Caco-2 (cell line): ENCODE results near the gene REELD1. TPM values are rescaled to one million over a fixed set of nuclear protein-coding genes. Genes with fewer than 3 reads are reported as not detected.

Experiments used
- BruUV-seq: library from RNA; stranded (reverse); fragments of 400-500 nt; replicated peaks from 2 replicates; lab custom pipeline; 2021; lab: Mats Ljungman, UMichigan
- CTCF ChIA-PET: fragments of 300-600 bp; sonication (Branson Sonifier 250); formaldehyde crosslinking; loops from one replicate; lab custom pipeline; 2022; ENCODE audit warnings: antibody characterized with exemption; lab: Charles Lee
- POLR2A ChIA-PET: fragments of 300-600 bp; sonication (Branson Sonifier 250); formaldehyde crosslinking; loops from one replicate; lab custom pipeline; 2022; ENCODE audit warnings: antibody characterized with exemption; lab: Charles Lee
- DNase-seq, 2 experiments: peaks; one replicate each; pipeline versions ENCODE4 v3.0.0 to v3.0.0-alpha.2; 2020 to 2022
- H3K27me3 ChIP-seq: replicated peaks from 2 replicates; pipeline ENCODE4 v1.6.0; 2011; ENCODE audit warnings: low read length; ENCODE audit not compliant: control insufficient read depth, insufficient read depth
- H3K36me3 ChIP-seq: 2 replicates; pipeline ENCODE4 v1.5.1; 2011; ENCODE audit warnings: low read length; ENCODE audit not compliant: control insufficient read depth, insufficient read depth
- H3K4me1 ChIP-seq: fragments of 250-450 bp; sonication (Bioruptor Pico); 2 replicates; pipeline ENCODE4 v1.5.1; 2020; ENCODE audit warnings: mild to moderate bottlenecking
- H3K4me3 ChIP-seq: 2 replicates; pipeline ENCODE4 v1.5.1; 2011; ENCODE audit warnings: low read depth, mild to moderate bottlenecking, control low read depth, low read length
- H3K9me3 ChIP-seq: fragments of 250-450 bp; sonication (Bioruptor Pico); 2 replicates; pipeline ENCODE4 v1.5.1; 2020; ENCODE audit warnings: mild to moderate bottlenecking, moderate library complexity
- H3K27ac Mint-ChIP-seq: one replicate; pipeline ENCODE4 v1.8.0; 2022; ENCODE audit warnings: mixed read lengths; ENCODE audit not compliant: unreplicated experiment
- H3K27me3 Mint-ChIP-seq: one replicate; pipeline ENCODE4 v1.8.0; 2022; ENCODE audit warnings: mixed read lengths; ENCODE audit not compliant: insufficient read depth, unreplicated experiment
- H3K36me3 Mint-ChIP-seq: one replicate; pipeline ENCODE4 v1.8.0; 2022; ENCODE audit warnings: mild to moderate bottlenecking, mixed read lengths; ENCODE audit not compliant: insufficient read depth, unreplicated experiment
- H3K4me1 Mint-ChIP-seq: one replicate; pipeline ENCODE4 v1.8.0; 2022; ENCODE audit warnings: low read depth, mixed read lengths; ENCODE audit not compliant: unreplicated experiment
- H3K4me3 Mint-ChIP-seq: one replicate; pipeline ENCODE4 v1.8.0; 2022; ENCODE audit warnings: mild to moderate bottlenecking, moderate library complexity, mixed read lengths; ENCODE audit not compliant: unreplicated experiment
- H3K9me3 Mint-ChIP-seq: one replicate; pipeline ENCODE4 v1.8.0; 2022; ENCODE audit warnings: mixed read lengths; ENCODE audit not compliant: unreplicated experiment
- intact Hi-C: fragments of 100-400 bp; cut with micrococcal nuclease; formaldehyde crosslinking; loops from one replicate; pipeline ENCODE4 v1.10.0; 2022; ENCODE audit not compliant: unreplicated experiment
- total RNA-seq: library from RNA; stranded (reverse); gene quantifications from 2 replicates; pipeline ENCODE4 v1.2.3, GENCODE V29; 2022
- TF ChIP-seq, protein P1 (sequence below), 2 experiments: fragments of 200-600 bp in 1 of 2; IDR thresholded peaks; 1 replicate in 1 of 2; 2 replicates in 1 of 2; pipeline versions ENCODE4 v1.5.1 to v1.8.0; 2011 to 2022; ENCODE audit warnings: antibody characterized with exemption in 1 of 2, control low read depth in 1 of 2, inconsistent platforms in 1 of 2, low read depth in 1 of 2, low read length in 1 of 2, mild to moderate bottlenecking in 1 of 2, moderate library complexity in 1 of 2; ENCODE audit not compliant: insufficient read depth in 1 of 2, severe bottlenecking in 1 of 2, unreplicated experiment in 1 of 2

Gene REELD1
- total RNA-seq, 1 experiment from 2014 or later = not detected

GRCh38 chr4:146278986-146279385, 64.6 kb downstream of the REELD1 start:
- intact Hi-C loops = no loop called here
- no peak overlapping the region for H3K4me3 Mint-ChIP-seq
- H3K36me3 Mint-ChIP-seq = no peaks in the 10 kb centered on the region

More at GRCh38 chr4:146278986-146279385, 64.6 kb downstream of the REELD1 start:
- TF ChIP-seq, protein P1, sequence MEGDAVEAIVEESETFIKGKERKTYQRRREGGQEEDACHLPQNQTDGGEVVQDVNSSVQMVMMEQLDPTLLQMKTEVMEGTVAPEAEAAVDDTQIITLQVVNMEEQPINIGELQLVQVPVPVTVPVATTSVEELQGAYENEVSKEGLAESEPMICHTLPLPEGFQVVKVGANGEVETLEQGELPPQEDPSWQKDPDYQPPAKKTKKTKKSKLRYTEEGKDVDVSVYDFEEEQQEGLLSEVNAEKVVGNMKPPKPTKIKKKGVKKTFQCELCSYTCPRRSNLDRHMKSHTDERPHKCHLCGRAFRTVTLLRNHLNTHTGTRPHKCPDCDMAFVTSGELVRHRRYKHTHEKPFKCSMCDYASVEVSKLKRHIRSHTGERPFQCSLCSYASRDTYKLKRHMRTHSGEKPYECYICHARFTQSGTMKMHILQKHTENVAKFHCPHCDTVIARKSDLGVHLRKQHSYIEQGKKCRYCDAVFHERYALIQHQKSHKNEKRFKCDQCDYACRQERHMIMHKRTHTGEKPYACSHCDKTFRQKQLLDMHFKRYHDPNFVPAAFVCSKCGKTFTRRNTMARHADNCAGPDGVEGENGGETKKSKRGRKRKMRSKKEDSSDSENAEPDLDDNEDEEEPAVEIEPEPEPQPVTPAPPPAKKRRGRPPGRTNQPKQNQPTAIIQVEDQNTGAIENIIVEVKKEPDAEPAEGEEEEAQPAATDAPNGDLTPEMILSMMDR (IDR thresholded peaks at IDR 0.05; ENCODE audit: insufficient read depth in 1 of 2, low read depth in 1 of 2, low read length in 1 of 2, severe bottlenecking in 1 of 2, unreplicated experiment in 1 of 2) = no peak
- Mint-ChIP-seq H3K27me3 (no peaks in the 10 kb centered on the region), H3K9me3 (no peaks in the 10 kb centered on the region), H3K27ac (no peak overlapping the region), H3K4me1 (no peaks in the 10 kb centered on the region)
- Histone ChIP-seq H3K4me3 (no peak overlapping the region), H3K9me3 (no peaks in the 10 kb centered on the region), H3K27me3 (no peaks in the 10 kb centered on the region), H3K4me1 (no peaks in the 10 kb centered on the region), H3K36me3 (no peaks in the 10 kb centered on the region)
- ChIA-PET POLR2A (no interaction called here), CTCF (no interaction called here)
- no TSS peak for BruUV-seq
- DNase-seq = no peak

Other genes with a start within 250 kb of the REELD1 start
- gene LSM6, start 38.8 kb upstream of the REELD1 start, total RNA-seq = 44.7 and 46.8 TPM in 2 replicates